Measurements from ENCODE around the gene CCNY.

- TF ChIP-seq, protein P1, sequence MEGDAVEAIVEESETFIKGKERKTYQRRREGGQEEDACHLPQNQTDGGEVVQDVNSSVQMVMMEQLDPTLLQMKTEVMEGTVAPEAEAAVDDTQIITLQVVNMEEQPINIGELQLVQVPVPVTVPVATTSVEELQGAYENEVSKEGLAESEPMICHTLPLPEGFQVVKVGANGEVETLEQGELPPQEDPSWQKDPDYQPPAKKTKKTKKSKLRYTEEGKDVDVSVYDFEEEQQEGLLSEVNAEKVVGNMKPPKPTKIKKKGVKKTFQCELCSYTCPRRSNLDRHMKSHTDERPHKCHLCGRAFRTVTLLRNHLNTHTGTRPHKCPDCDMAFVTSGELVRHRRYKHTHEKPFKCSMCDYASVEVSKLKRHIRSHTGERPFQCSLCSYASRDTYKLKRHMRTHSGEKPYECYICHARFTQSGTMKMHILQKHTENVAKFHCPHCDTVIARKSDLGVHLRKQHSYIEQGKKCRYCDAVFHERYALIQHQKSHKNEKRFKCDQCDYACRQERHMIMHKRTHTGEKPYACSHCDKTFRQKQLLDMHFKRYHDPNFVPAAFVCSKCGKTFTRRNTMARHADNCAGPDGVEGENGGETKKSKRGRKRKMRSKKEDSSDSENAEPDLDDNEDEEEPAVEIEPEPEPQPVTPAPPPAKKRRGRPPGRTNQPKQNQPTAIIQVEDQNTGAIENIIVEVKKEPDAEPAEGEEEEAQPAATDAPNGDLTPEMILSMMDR (IDR thresholded peaks at IDR 0.05), result no peak
- TF ChIP-seq EZH2 (IDR thresholded peaks at IDR 0.05; ENCODE audit: borderline replicate concordance, insufficient read depth, low read depth, low read length, poor library complexity, severe bottlenecking), result no peak
Measured at GRCh38 chr10:35394411-35394851, 58.1 kb downstream of the CCNY start.
